Measurements from ENCODE around the gene LRMDA.

LRMDA gene

GRCh38 chr10:75418293-75418692 is 13.1 kb upstream of the LRMDA start:
- H3K9ac ChIP-seq (ENCODE audit: low read length): no peak overlapping the region
- H3K18ac ChIP-seq (ENCODE audit: low read length): no peak overlapping the region
- H3K4me1 ChIP-seq (ENCODE audit: control insufficient read depth, low read depth, low read length): peaks cover 4% of the 10 kb centered on the region
- no peak overlapping the region for H2AK5ac ChIP-seq (ENCODE audit: low read length)
- no peak overlapping the region for H4K5ac ChIP-seq (ENCODE audit: low read length)
- H3K4me3 ChIP-seq (ENCODE audit: low read length): no peak overlapping the region
- no peaks in the 10 kb centered on the region for H3K79me1 ChIP-seq (ENCODE audit: low read length)
- H3K56ac ChIP-seq (ENCODE audit: low read length): no peak overlapping the region
- H3K27me3 ChIP-seq (ENCODE audit: insufficient read depth, low read length, poor library complexity): peaks cover 32% of the 10 kb centered on the region
- H4K8ac ChIP-seq (ENCODE audit: low read depth, low read length): no peak overlapping the region
- WGBS (ENCODE audit: extremely low coverage, insufficient coverage, low lambda C conversion rate): no CpG with 5 or more reads among the region's 4 CpGs
- no peaks in the 10 kb centered on the region for H3K36me3 ChIP-seq (ENCODE audit: control insufficient read depth, insufficient read depth, low read length)
- H2BK5ac ChIP-seq (ENCODE audit: low read length): no peak overlapping the region
- DNase-seq: no peak
- no peak overlapping the region for H3K4ac ChIP-seq (ENCODE audit: low read depth, low read length)
- no peak overlapping the region for H3K27ac ChIP-seq (ENCODE audit: low read depth, low read length)
- H2BK120ac ChIP-seq (ENCODE audit: low read depth, low read length): no peak overlapping the region
- H2BK15ac ChIP-seq (replicated peaks; ENCODE audit: low read depth): no peak overlapping the region
- H3K23ac ChIP-seq (ENCODE audit: low read length): no peak overlapping the region
- no peaks in the 10 kb centered on the region for H3K79me2 ChIP-seq (ENCODE audit: control insufficient read depth, insufficient read depth, low read length)
- no peak overlapping the region for H3K4me2 ChIP-seq (ENCODE audit: low read length)

GRCh38 chr10:75418712-75419111 is 12.7 kb upstream of the LRMDA start:
- H3K4me2 ChIP-seq (ENCODE audit: low read length): no peak overlapping the region
- no peak overlapping the region for H3K56ac ChIP-seq (ENCODE audit: low read length)
- WGBS (ENCODE audit: extremely low coverage, insufficient coverage, low lambda C conversion rate): no CpG with 5 or more reads among the region's 8 CpGs
- peaks cover 30% of the 10 kb centered on the region for H3K27me3 ChIP-seq (ENCODE audit: insufficient read depth, low read length, poor library complexity)
- DNase-seq: no peak
- no peak overlapping the region for H2BK15ac ChIP-seq (replicated peaks; ENCODE audit: low read depth)
- H3K23ac ChIP-seq (ENCODE audit: low read length): no peak overlapping the region
- H4K5ac ChIP-seq (ENCODE audit: low read length): no peak overlapping the region
- H3K18ac ChIP-seq (ENCODE audit: low read length): no peak overlapping the region
- H3K4ac ChIP-seq (ENCODE audit: low read depth, low read length): no peak overlapping the region
- H3K27ac ChIP-seq (ENCODE audit: low read depth, low read length): no peak overlapping the region
- no peaks in the 10 kb centered on the region for H3K36me3 ChIP-seq (ENCODE audit: control insufficient read depth, insufficient read depth, low read length)
- no peak overlapping the region for H3K4me3 ChIP-seq (ENCODE audit: low read length)
- no peak overlapping the region for H3K9ac ChIP-seq (ENCODE audit: low read length)
- H3K79me2 ChIP-seq (ENCODE audit: control insufficient read depth, insufficient read depth, low read length): no peaks in the 10 kb centered on the region
- H3K79me1 ChIP-seq (ENCODE audit: low read length): no peaks in the 10 kb centered on the region
- H3K4me1 ChIP-seq (ENCODE audit: control insufficient read depth, low read depth, low read length): peaks cover 4% of the 10 kb centered on the region
- H2AK5ac ChIP-seq (ENCODE audit: low read length): no peak overlapping the region
- H2BK5ac ChIP-seq (ENCODE audit: low read length): no peak overlapping the region
- H2BK120ac ChIP-seq (ENCODE audit: low read depth, low read length): no peak overlapping the region
- H4K8ac ChIP-seq (ENCODE audit: low read depth, low read length): no peak overlapping the region

- Histone ChIP-seq H3K56ac (ENCODE audit: low read length) (no peak overlapping the region), H4K8ac (ENCODE audit: low read depth, low read length) (no peak overlapping the region), H3K36me3 (ENCODE audit: control insufficient read depth, insufficient read depth, low read length) (no peaks in the 10 kb centered on the region), H3K4ac (ENCODE audit: low read depth, low read length) (no peak overlapping the region), H3K79me1 (ENCODE audit: low read length) (no peaks in the 10 kb centered on the region), H3K4me2 (ENCODE audit: low read length) (no peak overlapping the region), H3K4me3 (ENCODE audit: low read length) (no peak overlapping the region), H3K79me2 (ENCODE audit: control insufficient read depth, insufficient read depth, low read length) (no peaks in the 10 kb centered on the region), H3K27me3 (ENCODE audit: insufficient read depth, low read length, poor library complexity) (peaks cover 18% of the 10 kb centered on the region), H3K23ac (ENCODE audit: low read length) (no peak overlapping the region), H3K9ac (ENCODE audit: low read length) (no peak overlapping the region), H3K4me1 (ENCODE audit: control insufficient read depth, low read depth, low read length) (no peaks in the 10 kb centered on the region), H2BK15ac (replicated peaks; ENCODE audit: low read depth) (no peak overlapping the region), H2AK5ac (ENCODE audit: low read length) (no peak overlapping the region), H2BK120ac (ENCODE audit: low read depth, low read length) (no peak overlapping the region), H2BK5ac (ENCODE audit: low read length) (no peak overlapping the region), H3K27ac (ENCODE audit: low read depth, low read length) (no peak overlapping the region), H3K18ac (ENCODE audit: low read length) (no peak overlapping the region), H4K5ac (ENCODE audit: low read length) (no peak overlapping the region)
- no peak for DNase-seq
- WGBS (ENCODE audit: extremely low coverage, insufficient coverage, low lambda C conversion rate): no CpG with 5 or more reads among the region's 6 CpGs
These were observed 8.5 kb upstream of the LRMDA start for GRCh38 chr10:75422913-75423312.

DNA sequence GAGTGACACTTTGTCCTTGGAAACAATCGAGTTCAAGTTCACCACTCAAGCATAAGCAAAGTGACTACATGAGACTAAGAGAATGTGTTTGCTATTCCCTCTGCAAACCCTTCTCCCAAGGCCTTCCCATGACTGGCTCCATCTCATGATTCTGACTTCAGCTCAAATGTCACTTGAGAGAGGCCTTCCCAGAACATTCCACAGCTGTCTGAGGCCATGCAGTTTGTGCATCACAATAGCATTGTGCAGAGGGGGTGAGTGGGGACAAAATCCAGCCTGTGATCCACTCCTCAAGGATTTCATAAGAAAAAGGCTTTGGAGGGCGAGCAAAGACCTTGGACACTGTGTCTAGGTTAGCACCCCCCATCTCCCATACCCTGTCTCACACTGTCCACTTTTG is 6.9 kb upstream of the LRMDA start:
- Histone ChIP-seq H2BK120ac (ENCODE audit: low read depth, low read length) (no peak overlapping the region), H3K56ac (ENCODE audit: low read length) (no peak overlapping the region), H3K9ac (ENCODE audit: low read length) (no peak overlapping the region), H3K4me1 (ENCODE audit: control insufficient read depth, low read depth, low read length) (peaks cover 2% of the 10 kb centered on the region), H3K27ac (ENCODE audit: low read depth, low read length) (no peak overlapping the region), H3K4me3 (ENCODE audit: low read length) (no peak overlapping the region), H4K5ac (ENCODE audit: low read length) (no peak overlapping the region), H3K79me2 (ENCODE audit: control insufficient read depth, insufficient read depth, low read length) (no peaks in the 10 kb centered on the region), H2AK5ac (ENCODE audit: low read length) (no peak overlapping the region), H3K23ac (ENCODE audit: low read length) (no peak overlapping the region), H3K36me3 (ENCODE audit: control insufficient read depth, insufficient read depth, low read length) (no peaks in the 10 kb centered on the region), H3K4ac (ENCODE audit: low read depth, low read length) (no peak overlapping the region), H2BK5ac (ENCODE audit: low read length) (no peak overlapping the region), H4K8ac (ENCODE audit: low read depth, low read length) (no peak overlapping the region), H3K27me3 (ENCODE audit: insufficient read depth, low read length, poor library complexity) (peaks cover 12% of the 10 kb centered on the region), H3K18ac (ENCODE audit: low read length) (no peak overlapping the region), H3K79me1 (ENCODE audit: low read length) (no peaks in the 10 kb centered on the region), H2BK15ac (replicated peaks; ENCODE audit: low read depth) (no peak overlapping the region), H3K4me2 (ENCODE audit: low read length) (no peak overlapping the region)
- DNase-seq: no peak
- no CpG with 5 or more reads among the region's 2 CpGs for WGBS (ENCODE audit: extremely low coverage, insufficient coverage, low lambda C conversion rate)

DNA sequence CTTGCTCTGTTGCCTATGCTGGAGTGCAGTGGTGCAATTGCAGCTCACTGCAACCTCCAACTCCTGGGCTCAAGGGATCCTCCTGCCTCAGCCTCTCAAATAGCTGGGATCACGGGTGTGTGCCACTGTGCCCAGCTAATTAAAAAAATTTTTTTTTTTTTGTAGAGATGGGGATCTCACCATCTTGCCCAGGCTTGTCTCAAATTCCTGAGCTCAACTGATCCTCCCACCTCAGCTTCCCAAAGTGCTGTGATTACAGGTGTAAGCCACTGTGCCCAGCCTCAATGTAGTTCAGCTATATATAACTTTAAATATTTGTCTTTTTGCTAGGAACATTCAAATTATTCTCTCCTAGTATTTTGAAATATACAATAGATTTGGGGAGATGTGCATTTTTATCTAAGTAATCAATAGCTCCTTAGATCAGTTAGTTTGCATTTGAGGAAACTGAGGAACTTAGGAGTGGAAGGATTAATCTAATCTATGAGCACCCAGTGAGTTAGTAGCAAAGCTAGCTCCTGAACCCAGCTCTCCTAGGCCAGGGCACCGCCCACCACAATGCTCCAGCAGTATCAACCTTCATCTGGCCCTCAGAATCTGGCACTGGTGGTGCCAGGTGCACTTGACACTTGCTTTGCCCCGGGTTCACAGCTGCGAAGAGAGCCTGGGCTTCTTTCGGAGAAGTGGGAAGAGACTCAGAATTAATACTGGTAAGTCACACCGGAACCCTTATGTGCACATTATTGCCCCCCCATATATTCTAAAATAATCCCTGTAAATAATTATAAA is 5.9 kb upstream of the LRMDA start:
- no peak overlapping the region for H3K23ac ChIP-seq (ENCODE audit: low read length)
- H3K4ac ChIP-seq (ENCODE audit: low read depth, low read length): no peak overlapping the region
- no peak overlapping the region for H3K4me3 ChIP-seq (ENCODE audit: low read length)
- H3K36me3 ChIP-seq (ENCODE audit: control insufficient read depth, insufficient read depth, low read length): no peaks in the 10 kb centered on the region
- no peak overlapping the region for H3K4me2 ChIP-seq (ENCODE audit: low read length)
- no peak overlapping the region for H2BK15ac ChIP-seq (replicated peaks; ENCODE audit: low read depth)
- no peak overlapping the region for H2BK120ac ChIP-seq (ENCODE audit: low read depth, low read length)
- H3K9ac ChIP-seq (ENCODE audit: low read length): no peak overlapping the region
- H3K27ac ChIP-seq (ENCODE audit: low read depth, low read length): no peak overlapping the region
- H4K8ac ChIP-seq (ENCODE audit: low read depth, low read length): no peak overlapping the region
- no peak overlapping the region for H4K5ac ChIP-seq (ENCODE audit: low read length)
- DNase-seq: no peak
- no peak overlapping the region for H3K18ac ChIP-seq (ENCODE audit: low read length)
- H2BK5ac ChIP-seq (ENCODE audit: low read length): no peak overlapping the region
- no peak overlapping the region for H3K56ac ChIP-seq (ENCODE audit: low read length)
- no CpG with 5 or more reads among the region's 6 CpGs for WGBS (ENCODE audit: extremely low coverage, insufficient coverage, low lambda C conversion rate)
- no peak overlapping the region for H2AK5ac ChIP-seq (ENCODE audit: low read length)
- H3K27me3 ChIP-seq (ENCODE audit: insufficient read depth, low read length, poor library complexity): peaks cover 7% of the 10 kb centered on the region
- H3K79me2 ChIP-seq (ENCODE audit: control insufficient read depth, insufficient read depth, low read length): no peaks in the 10 kb centered on the region
- no peaks in the 10 kb centered on the region for H3K79me1 ChIP-seq (ENCODE audit: low read length)
- H3K4me1 ChIP-seq (ENCODE audit: control insufficient read depth, low read depth, low read length): peaks cover 7% of the 10 kb centered on the region

GRCh38 chr10:75426880-75427279 is 4.5 kb upstream of the LRMDA start:
- WGBS (ENCODE audit: extremely low coverage, insufficient coverage, low lambda C conversion rate): no CpG with 5 or more reads among the region's 1 CpG
- no peak for DNase-seq
- Histone ChIP-seq H3K9ac (ENCODE audit: low read length) (no peak overlapping the region), H3K27me3 (ENCODE audit: insufficient read depth, low read length, poor library complexity) (peaks cover 13% of the 10 kb centered on the region), H3K4me1 (ENCODE audit: control insufficient read depth, low read depth, low read length) (peaks cover 9% of the 10 kb centered on the region), H3K36me3 (ENCODE audit: control insufficient read depth, insufficient read depth, low read length) (no peaks in the 10 kb centered on the region), H4K5ac (ENCODE audit: low read length) (no peak overlapping the region), H2BK15ac (replicated peaks; ENCODE audit: low read depth) (no peak overlapping the region), H2AK5ac (ENCODE audit: low read length) (no peak overlapping the region), H3K79me1 (ENCODE audit: low read length) (no peaks in the 10 kb centered on the region), H3K27ac (ENCODE audit: low read depth, low read length) (no peak overlapping the region), H4K8ac (ENCODE audit: low read depth, low read length) (no peak overlapping the region), H3K18ac (ENCODE audit: low read length) (no peak overlapping the region), H2BK120ac (ENCODE audit: low read depth, low read length) (no peak overlapping the region), H3K23ac (ENCODE audit: low read length) (no peak overlapping the region), H3K4me2 (ENCODE audit: low read length) (no peak overlapping the region), H3K56ac (ENCODE audit: low read length) (no peak overlapping the region), H3K4ac (ENCODE audit: low read depth, low read length) (no peak overlapping the region), H3K79me2 (ENCODE audit: control insufficient read depth, insufficient read depth, low read length) (no peaks in the 10 kb centered on the region), H3K4me3 (ENCODE audit: low read length) (no peak overlapping the region), H2BK5ac (ENCODE audit: low read length) (no peak overlapping the region)
